K562 (cell line): ENCODE measurements around the gene ADRA1B. TPM values are rescaled to one million over a fixed set of nuclear protein-coding genes. Genes with fewer than 3 reads are reported as not detected.

ENCODE experiments used
- REST ChIP-seq, 2 experiments: fragments of 450-650 bp; formaldehyde crosslinking in 1 of 2; IDR thresholded peaks; 2 replicates each; pipeline versions ENCODE4 v1.4.0 to v1.6.1; 2014 to 2020; ENCODE audit warnings: mild to moderate bottlenecking in 2 of 2, borderline replicate concordance in 1 of 2, low read depth in 1 of 2
- SIRT6 ChIP-seq: IDR thresholded peaks from one replicate; pipeline ENCODE4 v1.6.1; 2012; ENCODE audit warnings: low read depth, mild to moderate bottlenecking, control low read depth, inconsistent platforms, low read length, moderate library complexity
- SOX6 ChIP-seq: fragments of 450-650 bp; IDR thresholded peaks from 2 replicates; pipeline ENCODE4 v1.6.1; 2014; ENCODE audit warnings: mild to moderate bottlenecking
- TAF15 ChIP-seq: fragments of 200-400 bp; formaldehyde crosslinking; IDR thresholded peaks from 2 replicates; pipeline ENCODE4 v1.6.1; 2017; ENCODE audit warnings: mild to moderate bottlenecking, low read depth, low read length, moderate library complexity
- ZNF140 ChIP-seq: fragments of 250-450 bp; sonication (Bioruptor Pico); IDR thresholded peaks from 2 replicates; pipeline ENCODE4 v1.8.0; 2021; ENCODE audit warnings: moderate library complexity, mild to moderate bottlenecking, inconsistent platforms
- polyA plus RNA-seq, 8 experiments: library from polyadenylated mRNA; depleted of rRNA in 4 of 8; stranded (reverse) in 5 of 8; unstranded in 3 of 8; fragments of >200 nt; fragmentation: Nextera tagmentation in 2 of 8; fragmentation: Illumina TruSeq in 1 of 8; extraction: Ambion mirVana in 2 of 8; extraction: Trizol in 1 of 8; gene quantifications; 2 replicates each; pipeline versions ENCODE4 v1.2.1 to v1.2.3, GENCODE V29; 2011 to 2014; ENCODE audit warnings: inconsistent platforms in 1 of 8, missing spikeins in 1 of 8
- total RNA-seq, 7 experiments: library from RNA; depleted of rRNA in 6 of 7; stranded (reverse); fragments of >200 nt in 6 of 7; fragmentation: Illumina TruSeq in 2 of 7; extraction: Trizol in 2 of 7; gene quantifications; 2 replicates each; pipeline versions ENCODE4 v1.2.1 to v1.2.3, GENCODE V29; 2011 to 2021; ENCODE audit warnings: low replicate concordance in 1 of 7
- TF ChIP-seq, protein P1 (sequence below), 3 experiments: IDR thresholded peaks in 2 of 3; conservative IDR thresholded peaks in 1 of 3; 2 replicates each; pipeline ENCODE4 v1.5.1; 2011 to 2012; ENCODE audit warnings: low read length in 3 of 3, mild to moderate bottlenecking in 3 of 3, control low read depth in 2 of 3, improper control_type of control experiment in 1 of 3, inconsistent platforms in 1 of 3, low read depth in 1 of 3, mixed read lengths in 1 of 3, moderate library complexity in 1 of 3; ENCODE audit not compliant: insufficient read depth in 2 of 3

Gene ADRA1B
- total and polyA plus RNA-seq, 9 of the 15 experiments (the other 6 are each of a cell fraction or from before 2014, with no cell fraction given), result not detected

GRCh38 chr5:159987031-159987674 is 70.9 kb downstream of the ADRA1B start (continued):
- TF ChIP-seq, protein P1, sequence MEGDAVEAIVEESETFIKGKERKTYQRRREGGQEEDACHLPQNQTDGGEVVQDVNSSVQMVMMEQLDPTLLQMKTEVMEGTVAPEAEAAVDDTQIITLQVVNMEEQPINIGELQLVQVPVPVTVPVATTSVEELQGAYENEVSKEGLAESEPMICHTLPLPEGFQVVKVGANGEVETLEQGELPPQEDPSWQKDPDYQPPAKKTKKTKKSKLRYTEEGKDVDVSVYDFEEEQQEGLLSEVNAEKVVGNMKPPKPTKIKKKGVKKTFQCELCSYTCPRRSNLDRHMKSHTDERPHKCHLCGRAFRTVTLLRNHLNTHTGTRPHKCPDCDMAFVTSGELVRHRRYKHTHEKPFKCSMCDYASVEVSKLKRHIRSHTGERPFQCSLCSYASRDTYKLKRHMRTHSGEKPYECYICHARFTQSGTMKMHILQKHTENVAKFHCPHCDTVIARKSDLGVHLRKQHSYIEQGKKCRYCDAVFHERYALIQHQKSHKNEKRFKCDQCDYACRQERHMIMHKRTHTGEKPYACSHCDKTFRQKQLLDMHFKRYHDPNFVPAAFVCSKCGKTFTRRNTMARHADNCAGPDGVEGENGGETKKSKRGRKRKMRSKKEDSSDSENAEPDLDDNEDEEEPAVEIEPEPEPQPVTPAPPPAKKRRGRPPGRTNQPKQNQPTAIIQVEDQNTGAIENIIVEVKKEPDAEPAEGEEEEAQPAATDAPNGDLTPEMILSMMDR (IDR thresholded peaks at IDR 0.05 in 2 of 3, conservative IDR thresholded peaks at IDR 0.05 in 1 of 3; ENCODE audit: insufficient read depth in 2 of 3, low read depth in 1 of 3, low read length in 3 of 3), result peak; percentile 62 to 74 (median 66); a peak in 5 of 6 replicates
- TF ChIP-seq REST (IDR thresholded peaks at IDR 0.05; ENCODE audit: borderline replicate concordance), result peak; percentile 49; the same call in 1 of the 2 replicates
- TF ChIP-seq REST (CRISPR knock-in tag; IDR thresholded peaks at IDR 0.05; ENCODE audit: low read depth), result no peak
- no peak for TF ChIP-seq TAF15
- no peak for TF ChIP-seq SIRT6
- no peak for TF ChIP-seq SOX6
- no peak for TF ChIP-seq ZNF140
- TF ChIP-seq, all 486 proteins: peak for 8
